NCI-H1092 (cell line): ENCODE results near the gene OR52W1.

ENCODE experiments used
- DNase-seq: peaks from one replicate; lab custom pipeline; 2025; lab: John Stamatoyannopoulos, UW

The OR52W1 gene, protein sequence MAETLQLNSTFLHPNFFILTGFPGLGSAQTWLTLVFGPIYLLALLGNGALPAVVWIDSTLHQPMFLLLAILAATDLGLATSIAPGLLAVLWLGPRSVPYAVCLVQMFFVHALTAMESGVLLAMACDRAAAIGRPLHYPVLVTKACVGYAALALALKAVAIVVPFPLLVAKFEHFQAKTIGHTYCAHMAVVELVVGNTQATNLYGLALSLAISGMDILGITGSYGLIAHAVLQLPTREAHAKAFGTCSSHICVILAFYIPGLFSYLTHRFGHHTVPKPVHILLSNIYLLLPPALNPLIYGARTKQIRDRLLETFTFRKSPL

DNA sequence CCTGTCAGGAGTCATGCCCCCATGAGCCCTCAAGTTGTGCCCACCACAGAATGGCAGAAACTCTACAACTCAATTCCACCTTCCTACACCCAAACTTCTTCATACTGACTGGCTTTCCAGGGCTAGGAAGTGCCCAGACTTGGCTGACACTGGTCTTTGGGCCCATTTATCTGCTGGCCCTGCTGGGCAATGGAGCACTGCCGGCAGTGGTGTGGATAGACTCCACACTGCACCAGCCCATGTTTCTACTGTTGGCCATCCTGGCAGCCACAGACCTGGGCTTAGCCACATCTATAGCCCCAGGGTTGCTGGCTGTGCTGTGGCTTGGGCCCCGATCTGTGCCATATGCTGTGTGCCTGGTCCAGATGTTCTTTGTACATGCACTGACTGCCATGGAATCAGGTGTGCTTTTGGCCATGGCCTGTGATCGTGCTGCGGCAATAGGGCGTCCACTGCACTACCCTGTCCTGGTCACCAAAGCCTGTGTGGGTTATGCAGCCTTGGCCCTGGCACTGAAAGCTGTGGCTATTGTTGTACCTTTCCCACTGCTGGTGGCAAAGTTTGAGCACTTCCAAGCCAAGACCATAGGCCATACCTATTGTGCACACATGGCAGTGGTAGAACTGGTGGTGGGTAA lies at the start of gene OR52W1:
OR52W1 (plus strand) TSS at position 51 of the 637 bp plus-strand sequence; CDS start at position 51, 0 bp downstream.
- DNase-seq: no peak

DNA sequence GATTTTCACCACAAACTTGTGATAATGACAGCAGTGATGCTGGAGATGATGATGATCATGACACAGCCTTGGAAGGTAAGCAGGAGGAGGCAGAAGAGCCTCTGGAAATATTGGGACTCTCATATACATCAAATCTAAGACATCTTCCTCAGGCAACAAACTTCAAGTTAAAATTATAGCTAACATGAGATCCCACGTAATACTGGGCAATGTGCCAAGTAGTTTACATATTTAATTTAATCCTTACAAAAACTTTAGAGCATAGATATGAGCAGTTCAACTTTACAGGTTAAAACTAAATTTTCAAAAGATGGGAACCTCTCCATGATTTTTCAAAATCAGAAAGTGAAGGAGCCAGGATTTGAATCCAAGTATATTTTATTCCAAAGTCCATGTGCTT lies 47.9 kb upstream of the OR52W1 start:
- DNase-seq: no peak

DNA sequence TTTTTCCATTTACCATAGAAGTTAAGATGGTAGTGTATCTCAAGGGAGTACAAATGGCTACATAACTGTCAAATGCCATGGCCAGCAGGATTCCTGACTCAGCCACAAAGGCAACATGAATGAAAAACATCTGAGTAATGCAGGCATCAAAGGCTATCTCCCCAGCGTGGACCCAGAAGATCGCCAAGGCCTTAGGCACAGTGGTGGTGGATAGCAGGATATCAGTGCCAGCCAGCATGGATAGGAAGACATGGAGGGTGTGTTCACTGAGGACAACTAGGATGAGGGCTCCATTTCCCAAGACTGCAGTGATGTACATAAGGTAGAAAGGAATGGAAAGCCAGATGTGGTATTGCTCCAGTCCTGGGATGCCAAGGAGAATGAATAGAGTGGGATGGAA lies 46.9 kb upstream of the OR52W1 start:
- DNase-seq: no peak

DNA sequence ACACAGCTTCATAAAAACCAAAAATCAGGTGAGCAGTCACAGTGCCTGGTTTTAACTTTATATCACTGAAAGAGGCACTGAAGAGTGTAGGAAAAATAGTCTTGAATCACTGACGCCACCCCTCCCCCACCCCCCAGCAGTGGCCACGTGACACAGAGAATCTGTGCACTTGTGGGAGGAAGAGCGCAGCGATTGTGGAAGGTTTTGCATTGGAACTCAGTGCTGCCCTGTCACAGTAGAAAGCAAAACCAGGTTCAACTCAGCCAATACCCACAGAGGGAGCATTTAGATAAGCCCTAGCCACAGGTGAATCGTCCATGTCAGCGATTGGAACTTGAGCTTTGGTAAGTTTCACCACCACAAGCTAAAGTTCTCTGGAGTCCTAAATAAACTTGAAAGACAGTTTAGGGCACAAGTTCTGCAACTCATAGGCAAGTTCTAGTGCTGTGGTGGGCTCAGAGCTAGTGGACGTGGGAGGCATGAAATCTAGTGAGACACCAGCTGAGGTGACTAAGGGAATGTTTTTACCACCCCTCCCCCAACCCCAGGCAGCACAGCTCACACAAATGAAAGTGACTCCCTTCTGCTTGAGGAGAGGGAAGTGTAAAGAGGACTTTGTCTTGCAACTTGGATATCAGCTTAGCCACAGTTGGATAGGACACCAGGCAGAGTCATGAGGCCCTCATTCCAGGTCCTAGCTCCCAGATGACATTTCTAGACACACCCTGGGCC lies 42.2 kb upstream of the OR52W1 start:
- no peak for DNase-seq

DNA sequence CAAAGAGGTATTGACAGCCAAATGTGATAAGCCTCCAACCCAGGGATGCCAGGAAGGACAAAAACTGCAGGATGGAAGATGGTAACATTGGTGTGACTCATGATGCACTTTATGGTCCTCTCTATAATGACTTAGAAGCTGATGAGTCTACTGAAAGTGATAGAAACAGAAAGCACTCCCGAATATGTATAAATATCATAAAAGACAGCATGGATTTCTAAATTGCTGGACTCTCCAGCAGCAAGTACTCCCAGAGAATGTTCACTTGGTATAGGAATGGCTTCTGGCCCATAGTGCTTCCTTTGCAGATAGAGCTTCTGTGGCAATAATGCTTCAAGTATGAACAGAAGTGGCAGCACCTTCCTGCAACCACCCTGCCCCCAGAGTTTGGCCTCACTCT lies 28.8 kb upstream of the OR52W1 start, which contains the start of gene OR52B2:
OR52B2 (minus strand) TSS at position 101 of the 400 bp plus-strand sequence; CDS start at position 101, 0 bp downstream.
- no peak for DNase-seq

DNA sequence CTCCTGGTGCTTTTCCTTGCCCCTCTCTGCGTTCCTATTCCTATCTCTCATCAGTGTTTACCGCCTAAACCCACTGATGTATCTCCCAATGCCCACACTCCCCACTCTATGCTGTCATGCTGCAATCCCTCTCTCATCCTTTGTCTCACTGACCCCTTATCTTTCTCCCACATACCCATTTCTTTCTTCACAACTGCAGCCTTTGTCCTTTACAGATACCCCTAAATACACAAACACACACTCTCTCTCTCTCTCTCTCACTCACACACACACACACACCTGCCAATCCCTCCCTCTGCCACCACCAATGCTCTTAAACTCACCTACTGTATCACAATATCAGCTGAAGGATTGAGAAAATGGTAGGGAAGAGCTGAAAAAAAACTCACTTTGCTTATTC lies 23.6 kb upstream of the OR52W1 start:
- no peak for DNase-seq

DNA sequence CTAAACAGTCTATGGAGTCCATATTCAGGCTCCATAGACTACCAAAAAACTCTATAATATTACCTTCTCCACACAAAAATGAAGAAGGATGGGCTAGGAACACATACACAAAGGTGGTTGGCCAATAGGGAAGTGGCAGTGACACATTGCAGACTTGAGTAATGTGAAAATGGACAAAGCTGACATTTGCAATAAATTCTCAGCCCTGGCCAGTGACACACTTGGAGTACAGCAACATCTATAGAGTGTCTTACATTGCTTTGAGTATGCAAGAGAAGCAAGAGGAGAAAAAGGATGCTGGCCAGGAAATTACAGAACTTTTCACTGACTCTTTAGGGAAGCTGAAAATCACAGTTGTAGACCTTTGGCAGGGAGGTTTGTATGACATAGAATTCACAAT lies 7.3 kb upstream of the OR52W1 start:
- no peak for DNase-seq

DNA sequence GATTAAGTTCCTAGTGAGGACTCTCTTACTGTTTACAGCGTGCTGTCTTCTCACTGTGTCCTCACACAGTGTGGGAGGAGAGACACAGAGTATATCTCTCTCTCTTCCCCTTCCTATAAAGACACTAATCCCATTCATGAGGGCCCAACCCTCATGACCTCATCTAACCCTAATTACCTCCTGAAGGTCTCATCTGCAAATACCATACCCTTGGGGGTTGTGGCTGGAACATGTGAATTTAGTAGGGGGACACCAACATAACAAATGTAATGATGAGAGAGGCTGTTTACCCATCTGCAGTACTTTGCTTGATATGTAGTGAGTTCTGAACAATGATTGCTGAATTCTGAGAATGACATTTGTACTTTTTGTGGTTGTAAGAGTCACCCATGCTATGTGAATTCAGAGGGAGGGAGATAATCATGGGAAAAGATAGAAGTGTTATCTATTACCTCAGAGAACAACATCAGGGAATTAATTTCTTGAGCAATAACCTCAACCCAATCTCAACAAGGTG lies 4.9 kb upstream of the OR52W1 start:
- DNase-seq: no peak

DNA sequence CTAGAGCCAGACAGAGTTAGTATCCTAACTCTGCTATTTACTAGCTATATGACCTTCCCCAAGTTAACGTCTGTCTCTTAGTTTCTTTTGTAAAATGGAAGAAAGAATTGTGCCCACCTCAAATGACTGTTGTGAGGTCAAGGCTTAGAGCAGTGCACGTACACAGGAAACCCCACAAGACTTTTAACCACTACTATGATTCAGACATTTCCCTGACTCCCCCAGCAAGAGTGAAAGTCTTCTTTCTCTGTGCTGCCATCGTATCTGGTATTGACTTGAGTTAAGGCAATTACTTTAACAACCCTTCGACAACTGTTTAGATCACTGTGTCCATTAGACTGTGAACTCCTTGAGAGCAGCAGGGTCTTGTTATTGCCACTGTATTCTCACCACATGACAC lies 2.6 kb upstream of the OR52W1 start:
- no peak for DNase-seq

DNA sequence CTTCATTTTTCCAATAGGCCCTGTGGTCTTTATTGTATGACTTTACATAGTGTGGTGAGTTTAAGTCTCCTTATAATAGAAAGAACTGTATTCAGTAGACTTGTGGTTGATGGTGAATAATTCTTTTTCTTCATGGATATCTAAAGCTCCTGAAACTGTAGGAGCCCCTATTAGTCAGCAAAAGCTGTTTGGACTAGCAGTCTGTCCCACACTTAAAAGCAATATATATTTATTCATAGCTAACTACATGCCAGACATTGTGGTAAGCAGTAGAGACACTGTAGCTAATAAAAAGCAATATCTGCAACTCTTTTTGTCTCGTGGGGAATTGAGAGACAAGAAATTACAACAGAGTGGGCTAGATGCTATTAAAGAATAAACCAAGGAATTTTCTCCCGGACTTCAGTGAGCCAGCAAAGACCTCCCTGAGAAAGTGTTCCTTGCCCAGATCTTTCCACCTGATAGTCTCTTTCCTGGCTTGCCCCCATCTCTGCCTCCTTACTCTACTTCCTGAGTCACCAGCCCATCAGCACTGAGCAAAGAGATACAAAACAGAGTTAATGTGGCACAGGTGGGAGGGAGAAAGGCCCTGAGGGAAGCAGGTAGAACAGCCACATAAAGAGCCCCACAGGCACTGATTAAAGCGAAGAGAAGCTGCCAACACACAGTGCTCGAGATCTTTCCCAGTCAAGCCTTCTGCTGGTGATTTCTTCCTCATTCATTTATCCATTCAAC lies 1.4 kb upstream of the OR52W1 start:
- no peak for DNase-seq

DNA sequence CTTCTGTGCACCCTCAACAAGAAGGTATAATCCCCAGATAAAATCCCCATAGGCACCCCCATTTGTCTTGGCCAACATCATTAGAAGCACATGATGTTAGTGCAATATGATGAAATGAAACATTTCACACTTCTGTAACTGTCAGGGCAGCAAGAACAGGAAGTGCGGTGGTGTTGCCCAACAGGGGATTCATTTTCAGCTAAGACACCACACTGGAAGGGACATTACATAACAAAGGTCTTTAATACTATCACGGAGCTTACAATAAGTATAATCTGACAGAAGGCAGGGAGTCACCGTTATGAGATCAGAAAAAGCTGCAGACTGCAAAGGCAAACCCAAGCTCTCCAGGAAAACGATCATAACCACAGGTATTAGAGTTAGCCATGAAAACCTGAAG lies 2.0 kb downstream of the OR52W1 start:
- DNase-seq: no peak

DNA sequence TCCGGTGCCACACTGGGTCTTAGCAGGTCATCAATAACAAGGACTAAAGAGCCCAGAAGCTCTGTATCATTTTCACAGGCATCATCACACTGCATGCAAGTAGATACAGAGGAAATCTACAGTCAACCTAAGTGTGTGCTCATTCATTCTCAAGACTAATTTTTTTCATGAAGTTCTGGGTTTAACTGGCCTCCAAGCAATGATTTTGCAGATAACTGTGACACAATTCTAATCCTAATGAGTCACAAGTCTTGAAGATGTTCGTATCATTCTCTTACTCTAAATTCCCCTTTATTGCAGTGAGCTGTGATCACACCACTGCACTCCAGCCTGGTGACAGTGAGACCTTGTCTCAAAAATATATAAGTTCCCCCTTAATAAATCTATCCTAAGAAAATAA lies 2.5 kb downstream of the OR52W1 start:
- DNase-seq: no peak

DNA sequence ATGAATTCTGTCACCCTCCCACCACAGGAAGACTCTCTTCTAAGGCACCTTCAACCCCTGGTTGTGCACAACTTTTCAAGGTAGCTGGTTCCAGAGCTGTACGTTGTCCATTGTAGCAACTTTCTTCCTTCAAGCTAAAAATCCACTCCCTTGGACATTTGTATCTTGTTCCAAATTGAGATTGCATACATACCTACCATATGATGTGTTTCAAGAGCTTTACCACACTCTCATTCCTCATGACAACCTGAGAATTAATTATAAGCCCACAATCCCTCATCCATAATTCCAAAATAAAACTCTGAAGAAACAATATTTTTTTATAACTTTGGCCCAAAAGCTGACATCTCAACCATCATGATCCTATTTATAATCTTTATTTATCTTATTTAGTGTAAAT lies 3.0 kb downstream of the OR52W1 start:
- no peak for DNase-seq

DNA sequence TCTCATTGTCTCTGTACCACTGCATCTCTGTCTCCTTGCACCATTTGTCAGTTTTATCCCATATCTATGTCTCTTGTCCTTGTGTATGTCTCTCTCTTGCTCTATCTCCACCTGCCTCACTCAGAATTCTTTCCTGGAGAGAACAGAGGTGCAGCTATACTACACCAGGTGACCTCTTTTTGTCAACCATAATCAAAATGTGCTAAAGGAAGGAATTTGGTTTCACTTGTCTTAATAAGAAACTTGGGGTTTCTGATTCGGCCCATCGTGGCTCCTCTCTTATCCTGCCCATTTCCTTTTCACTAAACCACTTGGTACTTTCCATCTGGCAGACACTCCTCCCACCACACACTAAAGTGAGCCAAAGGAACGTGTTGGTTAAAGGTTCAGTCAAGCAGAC lies 4.3 kb downstream of the OR52W1 start:
- DNase-seq: no peak

DNA sequence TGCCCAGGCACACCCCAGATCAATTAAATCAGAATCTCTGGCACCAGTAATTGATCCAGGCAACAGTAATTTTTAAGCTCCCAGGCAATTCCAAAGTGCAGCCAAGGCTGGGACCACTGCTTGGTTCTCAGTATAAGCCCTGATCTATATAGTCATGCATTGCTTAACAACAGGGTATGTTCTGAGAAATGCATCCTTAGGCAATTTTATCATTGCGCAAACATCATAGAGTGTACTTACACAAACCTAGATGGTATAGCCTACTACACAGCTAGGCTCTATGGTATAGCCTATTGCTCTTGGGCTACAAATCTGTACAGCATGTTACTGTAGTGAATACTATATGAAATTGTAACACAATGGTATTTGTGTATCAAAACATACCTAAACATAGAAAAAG lies 5.7 kb downstream of the OR52W1 start:
- DNase-seq: no peak

DNA sequence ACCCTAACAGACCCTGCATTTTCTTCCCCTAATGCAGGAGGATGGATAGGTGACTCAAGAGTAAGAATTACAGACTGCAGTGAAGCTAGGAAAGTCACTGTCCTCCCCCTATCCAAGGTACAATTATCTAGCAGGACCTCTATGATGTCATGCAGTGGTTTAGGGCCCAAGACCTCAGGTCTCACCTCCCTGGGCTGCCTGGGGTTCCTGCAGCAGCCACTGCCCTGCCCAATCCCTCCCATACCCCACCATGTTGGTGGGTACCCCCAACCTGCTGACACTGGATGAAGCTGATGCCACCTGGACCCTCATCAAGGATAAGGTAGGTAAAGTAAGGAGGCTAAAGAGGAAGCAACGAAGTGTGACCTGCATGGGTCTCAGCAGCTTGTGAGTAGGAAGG lies 6.3 kb downstream of the OR52W1 start, which contains the start of gene C11orf42:
C11orf42 (plus strand) TSS at position 192 of the 400 bp plus-strand sequence; CDS start at position 251, 59 bp downstream.
- DNase-seq: no peak

DNA sequence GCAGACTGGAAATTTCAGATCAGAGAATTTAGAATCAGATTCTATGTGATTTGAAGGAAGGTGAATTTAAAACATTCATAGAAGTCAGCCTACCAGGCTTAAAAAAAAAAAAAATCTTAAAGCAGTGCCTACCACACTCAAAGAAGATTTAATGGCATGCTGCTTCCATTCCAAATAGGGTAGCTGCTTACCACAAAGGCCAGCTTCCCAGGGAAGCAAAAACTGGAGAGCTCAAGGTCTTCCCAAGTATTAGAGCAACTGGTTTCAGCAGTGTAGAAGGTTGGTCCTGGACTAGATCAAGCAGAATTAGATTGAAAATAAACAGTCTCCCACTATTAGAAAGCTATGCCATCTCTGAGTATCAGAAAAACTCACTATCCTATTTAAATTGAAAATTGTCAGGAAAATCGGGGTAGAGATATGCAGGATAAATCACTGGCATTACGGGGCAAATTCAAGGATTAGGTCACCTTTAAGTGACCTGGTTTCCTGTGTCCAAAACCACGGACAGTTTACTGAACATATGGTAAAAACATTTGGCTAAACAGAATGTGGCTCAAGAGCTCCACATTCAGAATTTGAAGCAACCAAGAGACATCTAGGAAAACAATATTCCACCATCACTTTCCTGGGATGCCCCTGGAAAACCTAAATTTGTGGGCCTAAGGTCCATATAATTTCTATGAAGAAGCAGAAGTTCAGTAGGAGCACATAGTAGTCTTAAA lies 7.6 kb downstream of the OR52W1 start:
- DNase-seq: no peak

DNA sequence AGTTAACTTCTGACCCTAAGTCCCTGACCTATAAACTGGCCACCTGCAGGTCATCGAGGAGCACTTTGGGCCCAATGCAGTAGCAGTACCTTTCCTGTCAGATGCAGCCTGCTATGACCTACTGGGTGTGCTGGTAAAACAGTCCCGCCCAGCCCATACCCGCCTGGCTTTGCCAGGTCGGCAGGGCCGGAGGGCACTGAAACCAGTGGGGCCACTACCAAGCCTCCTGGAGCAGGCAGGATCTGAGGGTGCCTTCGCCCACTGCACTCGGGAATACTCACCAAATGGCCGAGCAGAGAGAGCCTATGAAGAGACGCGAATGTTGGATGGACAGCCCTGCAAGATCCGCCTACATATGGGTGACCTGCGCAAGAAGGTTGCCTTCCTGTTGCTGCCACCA lies 10.8 kb downstream of the OR52W1 start:
- no peak for DNase-seq

DNA sequence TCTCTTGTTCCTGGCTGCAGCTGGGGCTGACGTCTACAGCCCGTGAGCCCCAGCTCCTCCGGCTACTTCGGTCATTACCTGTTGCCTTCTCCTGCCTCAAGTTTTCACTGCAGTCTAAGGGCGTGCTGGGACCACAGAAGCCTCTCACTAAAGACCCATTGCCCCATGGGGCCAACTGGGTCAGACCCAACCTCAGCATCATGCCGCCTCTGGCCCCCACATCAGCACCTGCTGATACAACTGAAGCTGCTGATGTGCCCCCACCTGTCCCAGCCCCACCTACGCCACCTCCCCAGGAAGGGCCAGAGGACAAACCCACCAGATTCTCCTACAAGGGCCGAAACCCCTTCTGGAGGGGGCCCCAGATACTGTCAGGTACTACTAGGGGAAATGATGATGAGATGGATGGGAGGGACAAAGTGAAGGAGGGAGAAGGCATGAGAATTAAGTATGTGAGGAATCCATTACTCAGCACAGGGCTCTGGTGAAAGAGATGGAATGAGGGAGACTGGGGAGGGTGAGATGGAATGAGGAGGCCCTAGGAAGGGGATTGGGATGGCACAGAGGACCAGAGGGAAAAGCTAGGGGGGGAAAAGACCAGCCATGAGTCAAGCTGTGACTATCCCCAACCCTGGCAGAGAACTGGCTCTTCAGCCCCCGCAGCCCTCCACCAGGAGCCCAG lies 11.4 kb downstream of the OR52W1 start:
- no peak for DNase-seq

DNA sequence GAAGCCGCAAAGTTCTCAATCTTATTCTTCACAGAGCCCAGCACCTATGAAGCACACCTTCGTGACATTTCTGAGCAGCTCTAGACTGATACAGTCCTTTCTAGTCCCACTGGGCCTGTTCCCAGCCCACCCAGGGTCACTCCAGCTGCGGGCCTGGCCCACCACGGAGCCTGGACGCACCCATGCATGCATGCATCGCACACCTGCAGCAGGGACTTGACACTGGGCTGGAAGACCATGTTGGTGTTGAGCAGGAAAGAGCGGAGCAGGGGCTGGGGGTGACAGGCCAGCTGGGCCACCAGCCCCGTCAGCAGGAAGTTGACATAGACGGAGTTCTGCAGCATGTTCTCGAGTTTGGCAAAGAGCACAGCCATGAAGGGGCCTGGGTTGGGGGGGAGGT lies 15.5 kb downstream of the OR52W1 start:
- no peak for DNase-seq

DNA sequence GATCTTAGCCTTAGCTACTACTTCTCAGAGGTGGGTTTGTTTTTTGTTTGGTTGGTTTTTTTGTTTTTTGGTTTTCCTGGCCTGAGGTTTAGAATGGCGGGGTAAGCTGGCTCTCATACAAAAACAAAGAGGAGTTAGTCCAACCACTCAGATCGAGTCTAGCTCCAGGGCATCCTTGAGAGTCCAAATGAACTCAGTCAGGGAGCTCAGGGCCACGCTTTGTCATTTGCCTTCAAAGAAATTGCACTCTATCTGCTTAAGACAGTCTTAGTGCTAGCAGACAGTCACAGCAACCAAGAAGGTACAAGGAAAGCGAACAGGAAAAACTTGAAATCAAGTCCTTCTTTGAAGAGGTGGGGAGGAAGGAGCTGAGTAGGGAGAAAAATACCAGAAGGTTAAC lies 17.5 kb downstream of the OR52W1 start:
- no peak for DNase-seq
